NCI-H1417 (cell line): Measurements from ENCODE around the gene REXO5.
"Not testable (repeated sequence)": the region's sequence is repeated elsewhere in the genome, so short reads cannot be mapped to it uniquely, and the experiment has no call there.

Source experiments
- DNase-seq, 3 experiments: peaks; one replicate each; lab custom pipeline; 2025; lab: John Stamatoyannopoulos, UW

The REXO5 gene

GRCh38 chr16:20806168-20807050 is at the start of gene REXO5, which contains the start of gene ERI2:
REXO5 (plus strand) TSS chr16:20806527; CDS start chr16:20806954, 427 bp downstream.
ERI2 (minus strand) TSS chr16:20806472; CDS start chr16:20806430, 42 bp downstream.
- peak; percentile 92 to 98 (median 96) for DNase-seq

- DNase-seq = no peak
Measured at GRCh38 chr16:20760346-20760745, 46.0 kb upstream of the REXO5 start.

- DNase-seq = no peak
Measured at GRCh38 chr16:20761175-20761574, 45.2 kb upstream of the REXO5 start.

GRCh38 chr16:20762404-20763123 is 43.8 kb upstream of the REXO5 start:
- DNase-seq = no peak

- no peak for DNase-seq
Measured at GRCh38 chr16:20763461-20764232, 42.7 kb upstream of the REXO5 start, which contains the start of gene ACSM3. ACSM3 (plus strand) TSS chr16:20764014; CDS start chr16:20770035, 6,021 bp downstream.

GRCh38 chr16:20764448-20764847 is 41.9 kb upstream of the REXO5 start:
- DNase-seq = not testable (repeated sequence)

- DNase-seq = no peak
Measured at GRCh38 chr16:20765732-20766131, 40.6 kb upstream of the REXO5 start.

GRCh38 chr16:20766294-20766693 is 40.0 kb upstream of the REXO5 start:
- DNase-seq = no peak

- no peak for DNase-seq
Measured at GRCh38 chr16:20767577-20767976, 38.8 kb upstream of the REXO5 start.

- DNase-seq = no peak
Measured at GRCh38 chr16:20768121-20768520, 38.2 kb upstream of the REXO5 start.

GRCh38 chr16:20768818-20769217 is 37.5 kb upstream of the REXO5 start:
- DNase-seq = no peak

- no peak for DNase-seq
Measured at GRCh38 chr16:20773679-20774078, 32.6 kb upstream of the REXO5 start.

GRCh38 chr16:20774703-20775362 is 31.5 kb upstream of the REXO5 start:
- DNase-seq = peak in 2 of 3 experiments; percentile 0 to 5

GRCh38 chr16:20781697-20782096 is 24.6 kb upstream of the REXO5 start:
- DNase-seq = no peak

GRCh38 chr16:20782470-20782869 is 23.9 kb upstream of the REXO5 start:
- DNase-seq = no peak

GRCh38 chr16:20784204-20784603 is 22.1 kb upstream of the REXO5 start:
- no peak for DNase-seq

- no peak for DNase-seq
Measured at GRCh38 chr16:20789130-20789529, 17.2 kb upstream of the REXO5 start.

- no peak for DNase-seq
Measured at GRCh38 chr16:20791923-20792612, 14.3 kb upstream of the REXO5 start.

- no peak for DNase-seq
Measured at GRCh38 chr16:20798364-20798763, 8.0 kb upstream of the REXO5 start.

GRCh38 chr16:20799599-20799998 is 6.7 kb upstream of the REXO5 start:
- DNase-seq = peak in 2 of 3 experiments; percentile 12 to 18

GRCh38 chr16:20801278-20801677 is 5.0 kb upstream of the REXO5 start:
- DNase-seq = no peak
